ENCODE results near the gene STC2. TPM values are rescaled to one million over a fixed set of nuclear protein-coding genes. Genes with fewer than 3 reads are reported as not detected.
"Not testable (repeated sequence)": the region's sequence is repeated elsewhere in the genome, so short reads cannot be mapped to it uniquely, and the experiment has no call there.

STC2 gene
- total RNA-seq, 1 donor from 2014 or later = 10.3 TPM

- no peak for DNase-seq (ENCODE audit: low spot score)
Observed at GRCh38 chr5:173294673-173295320, 33.4 kb downstream of the STC2 start.

- peak; percentile 67 for DNase-seq (ENCODE audit: low spot score)
Observed at GRCh38 chr5:173293817-173294672, 34.2 kb downstream of the STC2 start.

- no peak for DNase-seq (ENCODE audit: low spot score)
Observed at GRCh38 chr5:173291722-173292658, 36.2 kb downstream of the STC2 start.

- peak; percentile 51 for DNase-seq (ENCODE audit: low spot score)
Observed at GRCh38 chr5:173290477-173291131, 37.6 kb downstream of the STC2 start.

- no peak for DNase-seq (ENCODE audit: low spot score)
Observed at GRCh38 chr5:173289372-173289771, 38.8 kb downstream of the STC2 start.

- DNase-seq (ENCODE audit: low spot score) = no peak
Observed at GRCh38 chr5:173288632-173289031, 39.6 kb downstream of the STC2 start.

- DNase-seq (ENCODE audit: low spot score) = no peak
Observed at GRCh38 chr5:173287086-173287485, 41.1 kb downstream of the STC2 start.

GRCh38 chr5:173284343-173284958 lies 43.8 kb downstream of the STC2 start:
- DNase-seq (ENCODE audit: low spot score) = not testable (repeated sequence)

GRCh38 chr5:173283318-173284288 lies 44.6 kb downstream of the STC2 start:
- DNase-seq (ENCODE audit: low spot score) = peak; percentile 70

- no peak for DNase-seq (ENCODE audit: low spot score)
Observed at GRCh38 chr5:173282916-173283315, 45.3 kb downstream of the STC2 start.

- DNase-seq (ENCODE audit: low spot score) = no peak
Observed at GRCh38 chr5:173281910-173282309, 46.3 kb downstream of the STC2 start.

GRCh38 chr5:173279166-173279565 lies 49.0 kb downstream of the STC2 start:
- DNase-seq (ENCODE audit: low spot score) = no peak

GRCh38 chr5:173278641-173279040 lies 49.6 kb downstream of the STC2 start:
- no peak for DNase-seq (ENCODE audit: low spot score)

GRCh38 chr5:173278172-173278571 lies 50.0 kb downstream of the STC2 start:
- peak; percentile 51 for DNase-seq (ENCODE audit: low spot score)

GRCh38 chr5:173274771-173275170 lies 53.4 kb downstream of the STC2 start:
- no peak for DNase-seq (ENCODE audit: low spot score)

GRCh38 chr5:173271419-173271818 lies 56.8 kb downstream of the STC2 start:
- no peak for DNase-seq (ENCODE audit: low spot score)

- no peak for DNase-seq (ENCODE audit: low spot score)
Observed at GRCh38 chr5:173268750-173269432, 59.3 kb downstream of the STC2 start.

- no peak for DNase-seq (ENCODE audit: low spot score)
Observed at GRCh38 chr5:173265433-173265832, 62.8 kb downstream of the STC2 start.
